DMS114 treated with DMSO at 0.1 percent for 48 hours (cell line): ENCODE measurements around the gene BCHE.
"Not testable (repeated sequence)": the region's sequence is repeated elsewhere in the genome, so short reads cannot be mapped to it uniquely, and the experiment has no call there.

Experiments used
- DNase-seq: peaks from one replicate; lab custom pipeline; 2025; ENCODE audit not compliant: unreplicated experiment; lab: John Stamatoyannopoulos, UW

Gene BCHE

GRCh38 chr3:165817160-165817709, 20.0 kb downstream of the BCHE start:
- no peak for DNase-seq

GRCh38 chr3:165816209-165816608, 21.0 kb downstream of the BCHE start:
- no peak for DNase-seq

GRCh38 chr3:165815682-165816081, 21.5 kb downstream of the BCHE start:
- no peak for DNase-seq

GRCh38 chr3:165814380-165814779, 22.8 kb downstream of the BCHE start:
- no peak for DNase-seq

DNA sequence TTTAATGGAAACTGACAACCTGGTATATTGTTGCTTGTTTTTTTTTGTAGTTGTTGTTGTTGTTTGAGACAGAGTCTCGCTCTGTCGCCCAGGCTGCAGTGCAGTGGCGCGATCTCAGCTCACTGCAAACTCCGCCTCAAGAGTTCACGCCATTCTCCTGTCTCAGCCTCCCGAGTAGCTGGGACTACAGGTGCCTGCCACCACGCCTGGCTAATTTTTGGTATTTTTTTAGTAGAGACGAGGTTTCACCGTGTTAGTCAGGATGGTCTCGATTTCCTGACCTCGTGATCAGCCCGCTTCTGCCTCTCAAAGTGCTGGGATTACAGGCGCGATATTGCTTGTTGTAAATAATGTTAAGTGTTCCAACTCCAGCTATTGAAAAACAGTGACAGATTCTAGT, 29.3 kb downstream of the BCHE start:
- DNase-seq, result not testable (repeated sequence)

DNA sequence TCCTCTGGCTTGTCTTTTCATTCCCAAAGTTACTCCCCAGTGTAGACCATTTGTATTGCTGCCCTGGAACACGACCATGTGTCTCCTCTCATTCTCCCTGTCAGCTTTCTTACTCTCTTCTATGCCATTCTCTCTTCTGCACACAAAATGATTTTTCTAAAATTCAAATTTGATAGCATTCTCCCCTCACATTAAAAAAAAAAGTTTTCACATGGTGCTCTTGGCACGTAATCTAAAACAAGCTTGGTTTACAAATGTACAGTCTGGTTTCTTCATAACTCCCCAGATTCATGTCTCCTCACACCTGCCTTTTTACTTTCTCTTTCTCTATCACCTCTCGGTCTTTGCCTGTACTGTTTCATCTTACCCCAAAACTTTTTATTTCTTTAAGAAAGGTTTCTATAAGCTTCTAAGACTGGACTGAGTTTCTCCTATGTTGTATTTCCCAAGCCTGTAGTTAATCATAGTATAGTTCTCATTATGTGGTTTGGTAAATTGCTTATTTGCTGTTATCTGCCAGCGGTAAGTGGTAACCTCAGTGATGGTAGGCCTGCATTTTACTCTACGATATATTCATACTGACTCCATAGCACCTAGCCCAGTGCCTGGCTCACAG, 31.2 kb downstream of the BCHE start:
- no peak for DNase-seq

DNA sequence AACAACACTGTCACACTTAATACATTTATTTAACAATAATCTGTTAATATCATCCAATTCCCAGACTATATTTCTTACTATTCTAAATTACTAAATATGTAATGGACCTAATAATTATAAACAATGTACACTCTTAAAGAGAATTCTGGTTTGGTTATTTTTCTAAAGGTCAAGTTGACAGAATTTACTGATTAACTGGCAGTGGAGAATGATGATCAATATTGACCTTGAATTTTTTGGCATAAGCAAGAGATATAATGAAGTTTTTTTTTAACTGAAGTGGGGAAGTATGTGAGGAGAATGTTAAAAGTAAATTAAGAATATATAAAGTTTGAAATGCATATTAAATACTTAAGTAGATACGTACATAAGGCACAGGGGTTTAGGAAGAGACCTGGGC, 33.8 kb downstream of the BCHE start:
- no peak for DNase-seq

DNA sequence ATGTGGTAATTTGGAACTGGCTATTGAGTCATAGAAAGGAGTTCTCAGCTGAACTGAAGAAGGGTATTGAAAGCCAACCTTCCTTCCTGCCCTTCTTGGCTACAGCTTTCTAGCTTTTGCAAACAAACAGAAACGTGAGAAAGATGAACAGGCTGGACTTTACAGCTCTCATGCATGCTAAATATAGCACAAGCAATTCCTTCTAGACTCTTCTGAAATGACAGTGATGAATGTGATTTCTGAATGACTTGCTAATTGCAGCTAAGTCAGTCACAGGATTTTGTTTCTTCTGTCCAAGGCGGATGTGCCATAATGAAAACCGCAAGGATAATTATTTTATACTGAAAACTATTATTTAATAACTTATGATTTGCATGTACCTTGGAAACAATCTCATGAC, 36.3 kb downstream of the BCHE start:
- DNase-seq, result no peak

GRCh38 chr3:165799026-165799425, 38.2 kb downstream of the BCHE start:
- no peak for DNase-seq

DNA sequence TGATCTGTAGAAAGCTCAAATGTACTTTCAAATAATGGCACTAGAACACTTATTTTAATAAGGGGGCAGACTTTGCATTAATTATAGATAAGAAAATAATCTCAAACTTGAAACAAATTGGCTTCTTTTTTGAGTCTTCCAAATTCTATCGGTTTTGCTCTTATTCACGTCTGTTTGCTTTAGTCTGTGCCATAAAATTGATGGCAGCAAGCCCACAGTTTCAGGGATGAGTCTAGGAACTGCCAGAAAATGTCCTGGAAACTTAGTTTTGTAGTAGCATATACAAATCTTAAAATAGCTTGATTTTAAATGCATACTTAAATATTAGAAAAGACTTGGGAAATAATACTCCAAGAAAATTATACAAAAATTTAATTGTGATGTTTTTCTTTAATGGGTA, 39.7 kb downstream of the BCHE start:
- DNase-seq, result no peak

- DNase-seq, result no peak
These were observed 40.5 kb downstream of the BCHE start for GRCh38 chr3:165796701-165797100.

DNA sequence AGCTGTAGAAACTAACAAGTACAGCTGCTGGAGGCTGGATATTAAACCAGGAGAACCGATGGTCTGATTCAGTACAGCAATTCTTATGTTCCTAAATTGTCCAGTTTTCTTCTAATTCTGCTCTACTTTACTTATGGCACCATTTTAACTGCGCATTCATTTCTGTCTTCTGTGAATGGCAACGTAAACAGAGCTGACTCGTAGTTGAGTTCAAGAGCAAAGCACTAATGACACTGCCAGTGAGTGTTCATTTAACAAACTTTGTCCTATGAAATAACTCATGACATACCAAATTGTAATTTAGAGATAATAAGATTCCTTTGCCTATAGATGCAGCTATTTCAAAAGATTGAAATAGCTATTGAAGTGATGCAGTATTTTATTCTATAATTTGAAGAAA, 48.7 kb downstream of the BCHE start:
- DNase-seq, result no peak

DNA sequence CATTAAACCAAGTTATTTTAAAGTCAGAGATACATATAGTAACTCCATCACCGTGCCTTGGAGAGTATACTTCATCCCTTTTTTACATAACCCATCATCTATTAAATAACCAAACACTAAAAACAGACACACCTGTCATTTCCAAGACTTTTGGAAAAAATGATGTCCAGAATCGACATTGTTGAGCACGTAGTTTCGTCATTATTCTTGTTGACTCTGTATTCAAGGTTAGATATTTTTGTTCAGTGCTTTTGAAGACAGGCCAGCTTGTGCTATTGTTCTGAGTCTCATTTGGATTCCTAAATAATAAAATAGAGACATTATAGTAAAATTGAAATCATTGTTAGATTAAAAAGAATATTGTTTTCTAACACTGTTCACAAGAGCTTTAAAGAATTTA, 51.2 kb downstream of the BCHE start:
- no peak for DNase-seq

DNA sequence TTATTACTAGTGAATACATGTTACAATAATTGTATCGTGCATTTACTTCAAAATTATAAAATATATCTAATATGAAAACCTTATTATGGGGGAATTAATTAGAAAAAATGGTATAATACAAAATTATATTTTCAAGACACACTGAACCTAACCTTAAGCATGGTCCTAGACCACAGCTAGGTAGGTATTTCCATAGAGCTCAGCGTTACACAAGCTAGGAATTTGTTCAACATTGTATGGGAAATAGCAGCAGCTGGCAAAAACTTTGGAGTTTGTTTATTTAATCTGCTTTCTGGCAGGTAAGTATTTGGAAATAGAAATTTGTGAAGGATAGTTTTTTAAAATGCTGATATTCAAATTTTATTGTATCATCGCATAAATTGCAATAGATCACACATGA, 52.9 kb downstream of the BCHE start:
- no peak for DNase-seq

- DNase-seq, result no peak
These were observed 53.8 kb downstream of the BCHE start for GRCh38 chr3:165783383-165783782.

- DNase-seq, result no peak
These were observed 58.3 kb downstream of the BCHE start for GRCh38 chr3:165778891-165779290.

DNA sequence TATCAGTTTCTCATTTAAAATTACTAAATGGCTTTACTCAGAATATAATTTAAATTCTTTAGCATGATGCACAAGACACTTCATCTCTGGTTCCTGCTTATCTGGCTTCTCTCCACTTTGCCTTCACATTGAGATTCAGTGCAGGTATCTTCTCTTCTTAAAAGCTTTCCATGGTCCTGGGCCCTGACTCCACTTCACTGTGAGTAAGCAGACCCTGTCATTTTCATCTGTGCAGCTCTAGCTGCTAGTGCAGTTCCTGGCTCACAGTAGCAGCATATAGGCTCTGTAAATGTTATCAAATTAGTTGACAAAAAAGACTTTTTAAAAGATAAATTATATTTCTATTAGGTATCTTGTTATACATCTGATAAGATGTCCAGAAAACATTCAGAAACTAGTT, 58.8 kb downstream of the BCHE start:
- no peak for DNase-seq

GRCh38 chr3:165775824-165776223, 61.4 kb downstream of the BCHE start:
- DNase-seq, result no peak

GRCh38 chr3:165770781-165771180, 66.4 kb downstream of the BCHE start:
- no peak for DNase-seq

DNA sequence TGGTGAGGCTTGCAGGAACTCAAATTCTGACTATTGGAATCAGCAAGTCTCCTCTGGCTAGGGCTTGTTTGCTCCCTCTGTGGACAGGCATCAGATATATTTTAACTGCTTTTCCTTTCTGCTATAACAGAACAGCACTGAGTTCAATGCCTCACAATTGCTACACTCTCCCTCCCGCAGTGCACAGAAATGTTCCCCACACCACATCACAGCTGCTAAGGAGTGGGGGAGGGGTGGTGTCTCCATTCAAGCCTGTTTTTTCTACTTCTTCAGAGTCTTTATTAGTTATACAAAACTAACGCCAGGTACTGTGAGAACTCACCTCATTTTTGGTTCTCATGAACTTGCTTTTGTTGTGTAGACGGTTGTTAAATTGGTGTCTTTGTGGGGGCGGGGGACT, 68.5 kb downstream of the BCHE start:
- DNase-seq, result no peak

DNA sequence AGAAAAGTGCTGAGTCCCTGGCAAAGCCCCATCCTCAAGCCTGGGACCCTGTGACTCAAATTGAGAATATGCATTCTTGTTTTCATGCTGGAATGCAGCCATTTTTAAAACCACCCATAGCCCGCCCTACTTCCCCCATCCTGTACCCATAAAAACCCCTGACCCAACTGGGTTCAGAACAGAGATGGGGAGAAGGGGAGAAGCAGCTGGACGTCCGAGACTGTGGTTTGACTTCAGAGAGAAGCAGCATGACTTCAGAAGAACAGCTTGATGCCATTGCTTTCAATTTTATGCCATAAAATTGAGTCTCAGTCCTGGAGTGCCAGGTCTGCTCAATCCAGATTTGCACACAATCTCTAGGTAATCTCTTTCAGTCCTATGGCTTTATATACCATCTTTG, 78.2 kb downstream of the BCHE start:
- no peak for DNase-seq

GRCh38 chr3:165755571-165755970, 81.7 kb downstream of the BCHE start:
- DNase-seq, result no peak

- no peak for DNase-seq
These were observed 82.8 kb downstream of the BCHE start for GRCh38 chr3:165754219-165755007.
